H1 (cell line): Measurements from ENCODE around the gene CLMP. TPM values are rescaled to one million over a fixed set of nuclear protein-coding genes. Genes with fewer than 3 reads are reported as not detected.

Experiments
- ATF2 ChIP-seq: IDR thresholded peaks from 2 replicates; pipeline ENCODE4 v1.6.1; 2012; ENCODE audit warnings: low read length, inconsistent platforms
- CHD2 ChIP-seq: IDR thresholded peaks from 2 replicates; pipeline ENCODE4 v1.6.1; 2012; ENCODE audit warnings: low read length, improper control_type of control experiment
- EGR1 ChIP-seq: IDR thresholded peaks from 2 replicates; pipeline ENCODE4 v1.6.1; 2011; ENCODE audit warnings: low read depth, low read length, borderline replicate concordance
- KDM5A ChIP-seq: fragments of 200-600 bp; IDR thresholded peaks from 2 replicates; pipeline ENCODE4 v1.7.1; 2012; ENCODE audit warnings: mild to moderate bottlenecking, low read length, inconsistent platforms, mixed read lengths
- POU5F1 ChIP-seq: IDR thresholded peaks from 2 replicates; pipeline ENCODE4 v1.6.1; 2011; ENCODE audit warnings: low read depth, mild to moderate bottlenecking, low read length, moderate library complexity
- RXRA ChIP-seq: IDR thresholded peaks from 2 replicates; pipeline ENCODE4 v1.6.1; 2011; ENCODE audit warnings: low read depth, mild to moderate bottlenecking, low read length, moderate library complexity; ENCODE audit not compliant: insufficient read depth
- SRF ChIP-seq: IDR thresholded peaks from 2 replicates; pipeline ENCODE4 v1.6.1; 2011; ENCODE audit warnings: mild to moderate bottlenecking, low read depth, low read length, moderate library complexity
- polyA plus RNA-seq, 7 experiments: library from polyadenylated mRNA; depleted of rRNA in 3 of 7; stranded (reverse) in 5 of 7; unstranded in 2 of 7; fragments of >200 nt in 5 of 7; fragments of 200-250 nt in 2 of 7; gene quantifications; 1 replicate in 5 of 7; 2 replicates in 1 of 7; 4 replicates in 1 of 7; pipeline versions ENCODE4 v1.2.1 to v1.2.3, GENCODE V29; 2011 to 2013; ENCODE audit warnings: missing spikeins in 2 of 7, mixed read lengths in 2 of 7
- total RNA-seq: library from RNA; stranded (reverse); fragmentation: NEBNext Ultra II Directional; extraction: Animal tissue kit (Norgen Biotek cat#: 25700); gene quantifications from 2 replicates; pipeline ENCODE4 v1.2.1, GENCODE V29; 2021

The CLMP gene
- total and polyA plus RNA-seq, 2 of the 8 experiments (the other 6 are each of a cell fraction or from before 2014, with no cell fraction given), result 9.9 to 24.1 TPM

DNA sequence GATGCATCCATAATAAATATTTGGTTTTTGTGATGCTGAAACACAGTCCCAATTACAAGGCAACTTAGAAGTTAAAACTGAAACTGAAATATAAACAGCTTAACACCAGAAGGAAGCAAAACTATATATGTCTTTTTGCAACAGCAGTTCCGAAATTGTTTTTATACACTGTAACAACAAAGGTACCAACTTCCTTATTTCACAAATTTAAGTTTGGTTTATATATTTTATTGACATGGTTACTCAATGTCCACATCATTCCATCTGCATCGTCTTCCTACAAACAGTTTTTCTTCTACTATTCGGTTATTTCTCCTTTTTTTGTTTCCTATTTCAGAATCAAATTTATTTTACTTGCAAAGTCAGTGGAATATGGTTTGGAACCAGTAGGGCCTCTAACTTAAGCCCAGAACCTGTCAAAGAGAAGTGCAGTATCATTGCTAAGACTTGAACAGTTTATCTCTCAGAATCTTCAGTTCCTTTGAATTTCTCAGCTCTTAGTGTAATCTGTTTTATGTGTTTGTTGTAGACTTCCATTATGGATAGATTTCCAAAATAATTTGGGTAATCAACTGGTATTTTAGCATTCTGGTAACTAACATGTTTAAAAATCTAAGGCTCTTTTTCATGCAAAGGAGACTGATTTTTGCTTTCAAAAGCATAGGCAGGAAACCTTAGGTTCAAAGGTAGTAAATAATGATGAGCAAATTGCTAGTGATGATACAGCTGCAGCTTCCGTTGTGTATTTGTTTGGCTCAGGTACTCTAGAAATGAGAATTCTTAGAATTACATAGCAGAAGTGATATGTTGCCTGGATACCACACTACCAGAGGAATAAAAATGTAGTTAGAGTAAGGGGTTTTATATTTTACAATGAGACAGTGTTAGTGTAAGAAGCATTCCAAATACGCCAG lies 124.9 kb downstream of the CLMP start (continued):
- TF ChIP-seq RXRA, result no peak
- no peak for TF ChIP-seq ATF2
- no peak for TF ChIP-seq SRF
- no peak for TF ChIP-seq KDM5A
- TF ChIP-seq CHD2, result no peak
- no peak for TF ChIP-seq EGR1
- no peak for TF ChIP-seq POU5F1
- TF ChIP-seq, all 59 proteins: peak for 0
